GM12878 (cell line): ENCODE data around the gene TMEM208. TPM values are rescaled to one million over a fixed set of nuclear protein-coding genes. Genes with fewer than 3 reads are reported as not detected.

ENCODE experiments used
- ATAC-seq: fragments of 200-7000 bp; cut with Tn5 transposase; 3 replicates; pipeline ENCODE4 v1.9.1; 2020; ENCODE audit warnings: mild to moderate bottlenecking, moderate library complexity
- BruUV-seq: library from RNA; stranded (reverse); fragments of 400-500 nt; replicated peaks from 2 replicates; lab custom pipeline; 2021; lab: Mats Ljungman, UMichigan
- CTCF ChIA-PET: fragments of 300-600 bp; sonication (Branson Sonifier 250); formaldehyde crosslinking; extraction: SDS; loops from one replicate; lab custom pipeline; 2021; ENCODE audit warnings: inconsistent platforms; lab: Yijun Ruan, JAX
- POLR2A ChIA-PET: fragments of 350-600 bp; formaldehyde crosslinking; extraction: SDS; loops from one replicate; lab custom pipeline; 2021; ENCODE audit warnings: inconsistent platforms; lab: Charles Lee
- RAD21 ChIA-PET: fragments of 300-600 bp; sonication (Branson Sonifier 250); formaldehyde crosslinking; loops from one replicate; lab custom pipeline; 2023; ENCODE audit warnings: antibody characterized with exemption; ENCODE audit not compliant: unreplicated experiment; lab: Charles Lee
- SMC1A ChIA-PET: fragments of 300-600 bp; sonication (Branson Sonifier 250); formaldehyde crosslinking; loops from one replicate; lab custom pipeline; 2023; ENCODE audit not compliant: unreplicated experiment, uncharacterized antibody; lab: Charles Lee
- DNase-seq: peaks from one replicate; pipeline ENCODE4 v3.0.0-alpha.2; 2011; ENCODE audit warnings: low read depth, low spot score
- FAIRE-seq: peaks from 3 replicates; lab custom pipeline; 2011; peaks lifted over from hg19 to GRCh38; lab: Jason Lieb, UNC
- H2AFZ ChIP-seq: 2 replicates; pipeline ENCODE4 v1.6.0; 2011; ENCODE audit warnings: low read depth, low read length, control low read depth; ENCODE audit not compliant: control insufficient read depth
- H3K27ac ChIP-seq: 2 replicates; pipeline ENCODE4 v1.5.1; 2011; ENCODE audit warnings: control low read depth; ENCODE audit not compliant: control insufficient read depth, insufficient read depth
- H3K27me3 ChIP-seq, 2 experiments: replicated peaks in 1 of 2; 2 replicates each; pipeline versions ENCODE4 v1.6.0 to v1.6.1; 2011; ENCODE audit warnings: low read length in 1 of 2; ENCODE audit not compliant: control insufficient read depth in 2 of 2, insufficient read depth in 2 of 2
- H3K36me3 ChIP-seq, 2 experiments: 2 replicates each; pipeline ENCODE4 v1.5.1; 2011; ENCODE audit warnings: low read length in 1 of 2; ENCODE audit not compliant: control insufficient read depth in 2 of 2, insufficient read depth in 2 of 2
- H3K4me1 ChIP-seq: 2 replicates; pipeline ENCODE4 v1.6.1; 2011; ENCODE audit warnings: mild to moderate bottlenecking, low read length, moderate library complexity, mixed read lengths; ENCODE audit not compliant: control insufficient read depth, insufficient read depth
- H3K4me2 ChIP-seq: 2 replicates; pipeline ENCODE4 v1.6.0; 2011; ENCODE audit warnings: control low read depth; ENCODE audit not compliant: control insufficient read depth, insufficient read depth
- H3K4me3 ChIP-seq: fragments of 200-600 bp; sonication (generic); 2 replicates; pipeline ENCODE4 v1.5.1; 2016
- H3K79me2 ChIP-seq: 2 replicates; pipeline ENCODE4 v1.6.0; 2011; ENCODE audit warnings: low read length; ENCODE audit not compliant: control insufficient read depth, insufficient read depth
- H3K9ac ChIP-seq: 2 replicates; pipeline ENCODE4 v1.8.0; 2011; ENCODE audit warnings: low read length, control low read depth, mixed read lengths; ENCODE audit not compliant: control insufficient read depth, insufficient read depth
- H3K9me3 ChIP-seq: replicated peaks from 3 replicates; pipeline ENCODE4 v1.5.1; 2011; ENCODE audit warnings: mild to moderate bottlenecking, low read length; ENCODE audit not compliant: control insufficient read depth, insufficient read depth
- H4K20me1 ChIP-seq: 2 replicates; pipeline ENCODE4 v1.6.0; 2011; ENCODE audit not compliant: control insufficient read depth, insufficient read depth
- BHLHE40 ChIP-seq, 2 experiments: fragments of 450-650 bp in 1 of 2; IDR thresholded peaks; 2 replicates each; pipeline ENCODE4 v1.6.1; 2011 to 2017; ENCODE audit warnings: low read depth in 2 of 2, borderline replicate concordance in 1 of 2, improper control_type of control experiment in 1 of 2, low read length in 1 of 2, mild to moderate bottlenecking in 1 of 2
- CREM ChIP-seq: IDR thresholded peaks from 2 replicates; pipeline ENCODE4 v1.6.1; 2014; ENCODE audit warnings: antibody characterized with exemption, low read depth
- NRF1 ChIP-seq: conservative IDR thresholded peaks from 2 replicates; pipeline ENCODE4 v1.6.1; 2011; ENCODE audit warnings: mild to moderate bottlenecking, low read depth, low read length, improper control_type of control experiment
- RAD21 ChIP-seq: IDR thresholded peaks from 2 replicates; pipeline ENCODE4 v1.6.1; 2011; ENCODE audit warnings: mild to moderate bottlenecking, low read depth, low read length, moderate library complexity; ENCODE audit not compliant: insufficient read depth
- RAD51 ChIP-seq: fragments of 450-650 bp; IDR thresholded peaks from 2 replicates; pipeline ENCODE4 v1.6.1; 2016; ENCODE audit warnings: moderate library complexity, mild to moderate bottlenecking, inconsistent platforms
- USF2 ChIP-seq: IDR thresholded peaks from 2 replicates; pipeline ENCODE4 v1.6.1; 2011; ENCODE audit warnings: low read depth, low read length, improper control_type of control experiment, borderline replicate concordance
- WGBS: methylation state at CpG from one replicate; pipeline ENCODE4 v1.1.6; 2016; ENCODE audit warnings: low lambda C conversion rate; ENCODE audit not compliant: insufficient replicate concordance, insufficient coverage; ENCODE audit errors: missing lambda C conversion rate; 5-methylcytosine and 5-hydroxymethylcytosine counted together
- in situ Hi-C: fragments of 300-500 bp; cut with MboI; formaldehyde crosslinking; loops from 9 replicates; pipeline ENCODE4 v1.14.3; 2018; ENCODE audit warnings: mixed read lengths
- intact Hi-C: fragments of 100-400 bp; cut with micrococcal nuclease; formaldehyde crosslinking; loops from one replicate; pipeline ENCODE4 v1.14.2; 2022; ENCODE audit not compliant: unreplicated experiment
- polyA plus RNA-seq, 11 experiments: library from polyadenylated mRNA; depleted of rRNA in 4 of 11; unstranded in 6 of 11; stranded (reverse) in 5 of 11; fragments of >200 nt; fragmentation: Nextera tagmentation in 4 of 11; fragmentation: Illumina TruSeq in 1 of 11; extraction: Ambion mirVana in 4 of 11; extraction: Trizol in 1 of 11; gene quantifications; 1 replicate in 1 of 11; 2 replicates in 10 of 11; pipeline versions ENCODE4 v1.2.1 to v1.2.3, GENCODE V29; 2011 to 2016; ENCODE audit warnings: inconsistent platforms in 2 of 11, missing spikeins in 2 of 11, low read depth in 1 of 11
- total RNA-seq, 4 experiments: library from RNA; depleted of rRNA in 3 of 4; stranded (reverse); fragments of >200 nt in 3 of 4; fragmentation: Illumina TruSeq in 1 of 4; extraction: Trizol in 1 of 4; gene quantifications; 2 replicates each; pipeline versions ENCODE4 v1.2.1 to v1.2.3, GENCODE V29; 2013 to 2021

The TMEM208 gene
- total and polyA plus RNA-seq, 10 of the 15 experiments (the other 5 are each of a cell fraction or from before 2014, with no cell fraction given), result 34.1 to 244 (median 54.1) TPM

GRCh38 chr16:67245674-67246080 is 18.7 kb downstream of the TMEM208 start:
- peak in 1 of 2 experiments; percentile 72; a peak in 2 of 4 replicates for TF ChIP-seq BHLHE40 (IDR thresholded peaks at IDR 0.05; ENCODE audit: borderline replicate concordance in 1 of 2, low read depth in 2 of 2, low read length in 1 of 2)
- TF ChIP-seq RAD51, result peak; percentile 78; the same call in 1 of the 2 replicates
- TF ChIP-seq NRF1, result 0 out of 2 replicates have a peak, but pooled peaks have one; percentile 3
- peak; percentile 57 for TF ChIP-seq USF2
- TF ChIP-seq RAD21, result no peak
- no peak for TF ChIP-seq CREM
- TF ChIP-seq, all 136 proteins: peak for 4
- ChIA-PET CTCF (interaction anchor here (0.7 to 4.9 kb wide), 11 partner anchors 15 to 293 kb away, joined by 3 to 29 read pairs (median 3); partner anchors contain the start of genes FBXL8, TMEM208 and TRADD), SMC1A (interaction anchor here (1.1 to 4.1 kb wide), 6 partner anchors 8 to 75 kb away, joined by 3 to 21 read pairs (median 6); partner anchors contain the start of genes E2F4, NOL3 and TMEM208), POLR2A (interaction anchor here (0.7 to 8.0 kb wide), 6 partner anchors 19 to 316 kb away, joined by 3 to 100 read pairs (median 4); partner anchors contain the start of genes FBXL8, TMEM208 and TRADD), RAD21 (interaction anchor here (0.8 to 4.6 kb wide), 8 partner anchors 9 to 318 kb away, joined by 3 to 35 read pairs (median 4); partner anchors contain the start of genes ATP6V0D1, E2F4 and TMEM208)
- Histone ChIP-seq H3K4me2 (peak overlapping the region; percentile 99), H3K4me1 (peaks cover 39% of the 10 kb centered on the region), H3K36me3 (no peaks in the 10 kb centered on the region; a peak in 1 of 4 replicates), H4K20me1 (no peaks in the 10 kb centered on the region), H3K27me3 (no peaks in the 10 kb centered on the region; a peak in 1 of 4 replicates), H3K27ac (peak overlapping the region; percentile 98), H3K9me3 (no peaks in the 10 kb centered on the region), H3K4me3 (peak overlapping the region; percentile 97), H3K9ac (peak overlapping the region; percentile 82), H3K79me2 (peaks cover 39% of the 10 kb centered on the region), H2AFZ (peak overlapping the region; percentile 55)
- BruUV-seq, result no TSS peak
- in situ Hi-C loops (no loop called here), intact Hi-C loops (loop anchor here (2.0 kb wide), 2 partner anchors 53 to 61 kb away; partner anchors contain the start of gene E2F4)
- ATAC-seq (no peak), DNase-seq (no peak), FAIRE-seq (no peak)
- under 1% methylated on average over 8 of the region's 8 CpGs for WGBS
